AG09309 (cell line): ENCODE measurements around the gene NARF.
"Not testable (repeated sequence)": the region's sequence is repeated elsewhere in the genome, so short reads cannot be mapped to it uniquely, and the experiment has no call there.

Experiments used
- DNase-seq: peaks from one replicate; pipeline ENCODE4 v3.0.0-alpha.2; 2010; ENCODE audit warnings: low read depth
- H3K4me3 ChIP-seq: 2 replicates; pipeline ENCODE4 v1.5.1; 2011; ENCODE audit warnings: mild to moderate bottlenecking, low read depth, low read length, moderate library complexity; ENCODE audit not compliant: control insufficient read depth
- TF ChIP-seq, protein P1 (sequence below): IDR thresholded peaks from 2 replicates; pipeline ENCODE4 v1.5.1; 2011; ENCODE audit warnings: mild to moderate bottlenecking, low read depth, low read length, inconsistent platforms; ENCODE audit not compliant: insufficient read depth, control insufficient read depth; ENCODE audit errors: missing control alignments

Gene NARF

GRCh38 chr17:82457073-82457928 is 1.2 kb upstream of the NARF start:
- TF ChIP-seq, protein P1, sequence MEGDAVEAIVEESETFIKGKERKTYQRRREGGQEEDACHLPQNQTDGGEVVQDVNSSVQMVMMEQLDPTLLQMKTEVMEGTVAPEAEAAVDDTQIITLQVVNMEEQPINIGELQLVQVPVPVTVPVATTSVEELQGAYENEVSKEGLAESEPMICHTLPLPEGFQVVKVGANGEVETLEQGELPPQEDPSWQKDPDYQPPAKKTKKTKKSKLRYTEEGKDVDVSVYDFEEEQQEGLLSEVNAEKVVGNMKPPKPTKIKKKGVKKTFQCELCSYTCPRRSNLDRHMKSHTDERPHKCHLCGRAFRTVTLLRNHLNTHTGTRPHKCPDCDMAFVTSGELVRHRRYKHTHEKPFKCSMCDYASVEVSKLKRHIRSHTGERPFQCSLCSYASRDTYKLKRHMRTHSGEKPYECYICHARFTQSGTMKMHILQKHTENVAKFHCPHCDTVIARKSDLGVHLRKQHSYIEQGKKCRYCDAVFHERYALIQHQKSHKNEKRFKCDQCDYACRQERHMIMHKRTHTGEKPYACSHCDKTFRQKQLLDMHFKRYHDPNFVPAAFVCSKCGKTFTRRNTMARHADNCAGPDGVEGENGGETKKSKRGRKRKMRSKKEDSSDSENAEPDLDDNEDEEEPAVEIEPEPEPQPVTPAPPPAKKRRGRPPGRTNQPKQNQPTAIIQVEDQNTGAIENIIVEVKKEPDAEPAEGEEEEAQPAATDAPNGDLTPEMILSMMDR, result no peak
- H3K4me3 ChIP-seq, result peak overlapping the region; percentile 88
- DNase-seq, result no peak

DNA sequence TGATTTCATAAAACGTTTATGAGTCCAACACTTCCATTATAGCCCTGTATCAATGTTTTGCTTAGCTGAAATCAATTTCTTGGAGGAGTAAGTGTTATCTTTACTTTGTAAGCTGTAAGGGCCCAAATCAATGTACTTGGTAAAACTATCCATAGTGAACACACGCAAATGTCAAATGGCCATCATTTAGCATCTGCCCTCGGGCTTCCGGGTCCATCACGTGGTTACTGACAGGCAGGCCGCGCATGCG is 687 bp upstream of the NARF start:
- H3K4me3 ChIP-seq, result peak overlapping the region; percentile 88
- no peak for DNase-seq
- TF ChIP-seq, protein P1, result no peak

- no peak for DNase-seq
- TF ChIP-seq, protein P1, result no peak
- peak overlapping the region; percentile 88 for H3K4me3 ChIP-seq
These were observed 414 bp downstream of the NARF start for GRCh38 chr17:82458885-82459424.

DNA sequence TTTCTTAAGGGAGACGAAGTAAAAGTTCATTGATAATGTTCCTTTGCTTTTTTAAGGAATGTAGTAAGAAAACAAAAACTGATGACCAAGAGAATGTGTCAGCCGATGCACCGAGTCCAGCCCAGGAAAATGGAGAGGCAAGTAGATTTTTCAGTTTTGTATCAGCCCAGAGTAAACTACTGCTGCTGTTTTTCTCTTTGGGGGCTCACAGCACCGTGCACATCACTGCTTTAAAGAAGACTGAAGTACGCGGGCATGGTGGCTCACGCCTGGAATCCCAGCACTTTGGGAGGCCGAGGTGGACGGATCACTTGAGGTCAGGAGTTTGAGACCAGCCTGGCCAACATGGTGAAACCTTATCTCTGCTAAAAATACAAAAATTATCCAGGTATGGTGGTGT is 1.4 kb downstream of the NARF start:
- DNase-seq, H3K4me3 ChIP-seq: not testable (repeated sequence)

GRCh38 chr17:82461827-82462524 is 3.4 kb downstream of the NARF start:
- no peak for DNase-seq
- TF ChIP-seq, protein P1, result no peak
- no peak overlapping the region for H3K4me3 ChIP-seq

DNA sequence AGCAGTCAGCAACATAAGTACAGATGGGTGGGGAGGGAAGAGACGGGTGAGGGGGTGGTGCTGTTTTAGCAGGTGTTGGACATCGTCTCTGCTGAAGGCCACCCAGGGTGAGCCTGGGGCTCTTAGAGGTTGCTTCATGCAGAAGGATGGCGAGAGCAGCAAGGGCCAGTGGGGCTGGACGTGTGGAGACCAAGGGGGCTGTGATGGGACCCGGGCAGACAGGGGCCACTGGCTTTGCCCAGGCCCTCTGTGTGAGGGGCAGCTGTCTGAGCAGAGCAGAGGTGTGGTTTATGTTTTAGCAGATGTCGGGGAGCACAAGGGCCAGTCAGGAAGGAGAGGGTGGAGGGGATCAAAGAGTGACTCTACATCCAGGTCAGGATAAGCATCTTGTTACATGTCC is 4.8 kb downstream of the NARF start:
- no peak for DNase-seq
- H3K4me3 ChIP-seq, result no peak overlapping the region
- TF ChIP-seq, protein P1, result no peak

DNA sequence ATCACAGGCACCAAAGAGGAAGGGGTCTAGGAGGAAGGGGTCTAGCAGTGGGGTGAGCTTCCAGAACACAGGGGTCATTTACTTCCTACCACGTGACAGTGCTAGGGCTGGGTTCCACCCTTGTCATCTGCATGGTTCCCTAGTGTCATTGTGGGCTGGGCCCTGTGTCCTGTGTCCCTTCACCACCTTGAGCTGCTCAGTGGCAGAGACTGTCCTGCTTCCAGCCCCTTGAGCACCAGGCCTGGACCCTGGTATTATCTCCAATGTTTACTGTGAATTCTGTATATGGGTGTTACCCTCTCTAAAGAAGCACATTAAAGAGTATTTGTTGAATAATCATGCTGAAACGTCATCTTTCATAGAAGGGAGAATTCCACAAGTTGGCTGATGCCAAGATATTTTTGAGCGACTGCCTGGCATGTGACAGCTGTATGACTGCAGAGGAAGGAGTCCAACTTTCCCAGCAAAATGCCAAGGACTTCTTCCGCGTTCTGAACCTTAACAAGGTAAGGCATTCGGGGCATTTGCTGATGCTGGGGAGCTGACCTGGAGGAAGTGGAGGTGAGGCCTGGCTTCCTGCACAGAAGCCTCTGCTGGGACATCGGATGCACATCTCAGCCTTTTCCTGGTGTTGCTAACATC is 5.5 kb downstream of the NARF start:
- TF ChIP-seq, protein P1, result no peak
- no peak overlapping the region for H3K4me3 ChIP-seq
- no peak for DNase-seq
